ENCODE results near the gene ARF1. TPM values are rescaled to one million over a fixed set of nuclear protein-coding genes. Genes with fewer than 3 reads are reported as not detected.

Gene ARF1
- total RNA-seq, 1 experiment from 2014 or later: 595 TPM

DNA sequence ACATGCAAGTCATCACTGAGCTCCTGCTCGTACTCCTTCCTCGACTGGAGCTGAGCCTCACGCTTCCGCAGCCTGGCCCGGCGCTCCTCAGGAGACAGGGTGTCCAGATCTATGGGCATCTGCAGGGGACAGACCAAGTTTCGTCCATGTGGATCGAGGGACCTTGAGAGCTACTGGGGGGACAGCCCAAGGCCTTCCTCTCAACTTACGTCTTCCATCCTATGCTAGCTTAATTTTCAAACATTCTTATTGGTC lies 24.2 kb downstream of the ARF1 start:
- Histone ChIP-seq H3K9me3 (ENCODE audit: insufficient read depth, low read depth) (no peaks in the 10 kb centered on the region), H3K79me2 (ENCODE audit: low read depth) (peaks cover 14% of the 10 kb centered on the region), H2AFZ (no peak overlapping the region), H3K36me3 (ENCODE audit: low read depth) (0 out of 2 replicates have a peak, but pooled peaks cover 4% of the 10 kb centered on the region), H3K4me3 (no peak overlapping the region), H3K27ac (no peak overlapping the region), H3K9me2 (ENCODE audit: insufficient read depth) (no peaks in the 10 kb centered on the region), H3K4me2 (no peak overlapping the region), H3K4me1 (replicated peaks; ENCODE audit: insufficient read depth) (peaks cover 11% of the 10 kb centered on the region), H4K20me1 (ENCODE audit: insufficient read depth) (no peaks in the 10 kb centered on the region), H3F3A (ENCODE audit: insufficient read depth, low read depth) (peaks cover 11% of the 10 kb centered on the region; the same call in 1 of the 2 replicates), H3K27me3 (ENCODE audit: insufficient read depth, low read depth) (no peaks in the 10 kb centered on the region)
- DNase-seq: no peak
- intact Hi-C loops (cut with micrococcal nuclease; ENCODE audit: unreplicated experiment): no loop called here
- no TSS peak for BruUV-seq (replicated peaks)
- TF ChIP-seq EZH2 (IDR thresholded peaks at IDR 0.05; ENCODE audit: low read depth): no peak
- TF ChIP-seq CTCF (conservative IDR thresholded peaks at IDR 0.05): no peak
- CTCF ChIA-PET: interaction anchor here (0.6 kb wide), 2 partner anchors 357 to 1148 kb away, joined by 3 to 4 read pairs; no protein-coding TSS in a partner anchor
- POLR2A ChIA-PET (ENCODE audit: unreplicated experiment): interaction anchor here (0.6 kb wide), 1 partner anchor 25 kb away, joined by 5 read pairs; the partner anchor contains the start of gene ARF1

GRCh38 chr1:228107636-228108035 lies 25.1 kb downstream of the ARF1 start:
- Histone ChIP-seq H3K4me2 (no peak overlapping the region), H3K27ac (no peak overlapping the region), H3K9me2 (ENCODE audit: insufficient read depth) (no peaks in the 10 kb centered on the region), H3K9me3 (ENCODE audit: insufficient read depth, low read depth) (no peaks in the 10 kb centered on the region), H4K20me1 (ENCODE audit: insufficient read depth) (no peaks in the 10 kb centered on the region), H3K4me1 (replicated peaks; ENCODE audit: insufficient read depth) (peaks cover 11% of the 10 kb centered on the region), H2AFZ (no peak overlapping the region), H3K79me2 (ENCODE audit: low read depth) (peaks cover 14% of the 10 kb centered on the region), H3K27me3 (ENCODE audit: insufficient read depth, low read depth) (no peaks in the 10 kb centered on the region), H3K36me3 (ENCODE audit: low read depth) (0 out of 2 replicates have a peak, but pooled peaks cover 4% of the 10 kb centered on the region), H3K4me3 (no peak overlapping the region), H3F3A (ENCODE audit: insufficient read depth, low read depth) (peaks cover 9% of the 10 kb centered on the region; the same call in 1 of the 2 replicates)
- no peak for TF ChIP-seq CTCF (conservative IDR thresholded peaks at IDR 0.05)
- TF ChIP-seq EZH2 (IDR thresholded peaks at IDR 0.05; ENCODE audit: low read depth): no peak
- intact Hi-C loops (cut with micrococcal nuclease; ENCODE audit: unreplicated experiment): no loop called here
- DNase-seq: no peak
- no TSS peak for BruUV-seq (replicated peaks)
- ChIA-PET CTCF (no interaction called here), POLR2A (ENCODE audit: unreplicated experiment) (no interaction called here)

GRCh38 chr1:228108055-228108690 lies 25.7 kb downstream of the ARF1 start:
- Histone ChIP-seq H3K79me2 (ENCODE audit: low read depth) (peaks cover 14% of the 10 kb centered on the region), H2AFZ (peak overlapping the region; percentile 96; the same call in 1 of the 2 replicates), H4K20me1 (ENCODE audit: insufficient read depth) (no peaks in the 10 kb centered on the region), H3K27me3 (ENCODE audit: insufficient read depth, low read depth) (no peaks in the 10 kb centered on the region), H3K9me2 (ENCODE audit: insufficient read depth) (no peaks in the 10 kb centered on the region), H3K4me1 (replicated peaks; ENCODE audit: insufficient read depth) (peaks cover 11% of the 10 kb centered on the region), H3K27ac (no peak overlapping the region), H3K36me3 (ENCODE audit: low read depth) (0 out of 2 replicates have a peak, but pooled peaks cover 4% of the 10 kb centered on the region), H3K4me3 (peak overlapping the region; percentile 97), H3K4me2 (peak overlapping the region; percentile 99), H3K9me3 (ENCODE audit: insufficient read depth, low read depth) (no peaks in the 10 kb centered on the region), H3F3A (ENCODE audit: insufficient read depth, low read depth) (peaks cover 9% of the 10 kb centered on the region; the same call in 1 of the 2 replicates)
- DNase-seq: no peak
- TF ChIP-seq EZH2 (IDR thresholded peaks at IDR 0.05; ENCODE audit: low read depth) (no peak), CTCF (conservative IDR thresholded peaks at IDR 0.05) (no peak)
- no TSS peak for BruUV-seq (replicated peaks)
- intact Hi-C loops (cut with micrococcal nuclease; ENCODE audit: unreplicated experiment): no loop called here
- ChIA-PET POLR2A (ENCODE audit: unreplicated experiment) (no interaction called here), CTCF (no interaction called here)

Data from PC-9 (cell line).